Right atrium auricular region (tissue), 2 donors: Measurements from ENCODE around the gene TRIM7. TPM values are rescaled to one million over a fixed set of nuclear protein-coding genes. Genes with fewer than 3 reads are reported as not detected.

ENCODE experiments used
- DNase-seq: peaks from one replicate; pipeline ENCODE4 v3.0.0-alpha.2; 2019; ENCODE audit warnings: low spot score
- H3K27ac ChIP-seq, 2 donors: fragments of 200-600 bp; sonication (generic); 1 replicate in 1 of 2; 2 replicates in 1 of 2; pipeline ENCODE4 v1.5.1; 2016 to 2019
- H3K27me3 ChIP-seq, 2 donors: fragments of 200-600 bp; sonication (generic); one replicate each; pipeline versions ENCODE4 v1.5.1 to v1.6.0; 2017 to 2019
- H3K36me3 ChIP-seq: fragments of 200-600 bp; sonication (generic); one replicate; pipeline ENCODE4 v1.5.1; 2016
- H3K4me1 ChIP-seq, 2 donors: fragments of 200-600 bp; sonication (generic); one replicate each; pipeline versions ENCODE4 v1.5.1 to v1.6.0; 2017 to 2019
- H3K4me3 ChIP-seq, 2 donors: fragments of 200-600 bp; sonication (generic); 1 replicate in 1 of 2; 2 replicates in 1 of 2; pipeline ENCODE4 v1.5.1; 2017 to 2019; ENCODE audit warnings: mild to moderate bottlenecking in 1 of 2, moderate library complexity in 1 of 2
- H3K9me3 ChIP-seq, 2 donors: fragments of 200-600 bp; sonication (generic); one replicate each; pipeline ENCODE4 v1.5.1; 2019
- CTCF ChIP-seq, 2 donors: fragments of 200-600 bp; sonication (generic); IDR thresholded peaks; one replicate each; pipeline ENCODE4 v1.5.1; 2019; ENCODE audit warnings: antibody characterized with exemption in 2 of 2
- total RNA-seq, 2 donors: library from RNA; depleted of rRNA; stranded (reverse); fragments of >200 nt; gene quantifications; one replicate each; pipeline ENCODE4 v1.1.0, GENCODE V29; 2016

Gene TRIM7
- total RNA-seq, 2 donors from 2014 or later: 4.1 to 7.7 TPM

- Histone ChIP-seq H3K4me1 (peaks cover 0 to 22% of the 10 kb centered on the region in 2 donors), H3K36me3 (no peaks in the 10 kb centered on the region), H3K27me3 (no peaks in the 10 kb centered on the region), H3K27ac (no peak overlapping the region), H3K4me3 (no peak overlapping the region), H3K9me3 (no peaks in the 10 kb centered on the region)
- no peak for TF ChIP-seq CTCF (IDR thresholded peaks at IDR 0.05)
- no peak for DNase-seq
Measured at GRCh38 chr5:181194489-181195248, 10.3 kb downstream of the TRIM7 start.

GRCh38 chr5:181193656-181194055, 11.3 kb downstream of the TRIM7 start:
- DNase-seq: no peak
- Histone ChIP-seq H3K4me3 (no peak overlapping the region), H3K36me3 (no peaks in the 10 kb centered on the region), H3K4me1 (peaks cover 0 to 23% of the 10 kb centered on the region in 2 donors), H3K9me3 (no peaks in the 10 kb centered on the region), H3K27me3 (no peaks in the 10 kb centered on the region), H3K27ac (no peak overlapping the region)
- no peak for TF ChIP-seq CTCF (IDR thresholded peaks at IDR 0.05)

GRCh38 chr5:181192337-181193046, 12.5 kb downstream of the TRIM7 start:
- Histone ChIP-seq H3K4me3 (peak overlapping the region; percentile 66 to 68), H3K27me3 (no peaks in the 10 kb centered on the region), H3K27ac (peak overlapping the region; percentile 93 to 94), H3K9me3 (no peaks in the 10 kb centered on the region), H3K36me3 (no peaks in the 10 kb centered on the region), H3K4me1 (peaks cover 0 to 28% of the 10 kb centered on the region in 2 donors)
- DNase-seq: no peak
- no peak for TF ChIP-seq CTCF (IDR thresholded peaks at IDR 0.05)

- no peaks in the 10 kb centered on the region for H3K27me3 ChIP-seq
- H3K36me3 ChIP-seq: no peaks in the 10 kb centered on the region
- no peaks in the 10 kb centered on the region for H3K9me3 ChIP-seq
- peak; percentile 98 for DNase-seq
- peaks cover 0 to 28% of the 10 kb centered on the region in 2 donors for H3K4me1 ChIP-seq
- TF ChIP-seq CTCF (IDR thresholded peaks at IDR 0.05): no peak
- peak overlapping the region; percentile 93 to 94 for H3K27ac ChIP-seq
- peak overlapping the region; percentile 66 to 68 for H3K4me3 ChIP-seq
Measured at GRCh38 chr5:181191526-181192336, 13.3 kb downstream of the TRIM7 start.

GRCh38 chr5:181190711-181191525, 14.1 kb downstream of the TRIM7 start:
- peak overlapping the region; percentile 93 to 94 for H3K27ac ChIP-seq
- no peaks in the 10 kb centered on the region for H3K36me3 ChIP-seq
- H3K4me3 ChIP-seq: peak overlapping the region; percentile 66 to 68
- TF ChIP-seq CTCF (IDR thresholded peaks at IDR 0.05): peak; percentile 6 to 41
- peaks cover 0 to 28% of the 10 kb centered on the region in 2 donors for H3K4me1 ChIP-seq
- no peak for DNase-seq
- H3K9me3 ChIP-seq: no peaks in the 10 kb centered on the region
- H3K27me3 ChIP-seq: no peaks in the 10 kb centered on the region
